GM23248 (cell line): ENCODE measurements around the gene PARD3B. TPM values are rescaled to one million over a fixed set of nuclear protein-coding genes. Genes with fewer than 3 reads are reported as not detected.

ENCODE experiments used
- DNase-seq: peaks from one replicate; pipeline ENCODE4 v3.0.0-alpha.2; 2015
- H2AFZ ChIP-seq: fragments of 200-600 bp; sonication (generic); 2 replicates; pipeline ENCODE4 v1.6.1; 2016; ENCODE audit warnings: antibody characterized with exemption
- H3F3A ChIP-seq: fragments of 200-600 bp; sonication (generic); 2 replicates; pipeline ENCODE4 v1.6.1; 2016; ENCODE audit warnings: mild to moderate bottlenecking, antibody characterized with exemption, mixed run types; ENCODE audit not compliant: insufficient read depth
- H3K27ac ChIP-seq: fragments of 200-600 bp; sonication (generic); 2 replicates; pipeline ENCODE4 v1.5.1; 2016; ENCODE audit warnings: mild to moderate bottlenecking
- H3K27me3 ChIP-seq: fragments of 200-600 bp; sonication (generic); replicated peaks from 2 replicates; pipeline ENCODE4 v1.6.1; 2016; ENCODE audit warnings: mild to moderate bottlenecking; ENCODE audit not compliant: insufficient read depth
- H3K36me3 ChIP-seq: fragments of 200-600 bp; sonication (generic); 2 replicates; pipeline ENCODE4 v1.6.1; 2016; ENCODE audit warnings: low read depth, mild to moderate bottlenecking
- H3K4me1 ChIP-seq: fragments of 200-600 bp; sonication (generic); 2 replicates; pipeline ENCODE4 v1.6.1; 2016; ENCODE audit warnings: mild to moderate bottlenecking; ENCODE audit not compliant: insufficient read depth
- H3K4me2 ChIP-seq: fragments of 200-600 bp; sonication (generic); one replicate; pipeline ENCODE4 v1.6.1; 2016; ENCODE audit warnings: mild to moderate bottlenecking; ENCODE audit not compliant: unreplicated experiment
- H3K4me3 ChIP-seq: fragments of 200-600 bp; sonication (generic); 2 replicates; pipeline ENCODE4 v1.5.1; 2016; ENCODE audit warnings: mild to moderate bottlenecking
- H3K79me2 ChIP-seq: fragments of 200-600 bp; sonication (generic); 2 replicates; pipeline ENCODE4 v1.6.1; 2016; ENCODE audit warnings: mild to moderate bottlenecking; ENCODE audit not compliant: insufficient read depth
- H3K9ac ChIP-seq: fragments of 200-600 bp; sonication (generic); 2 replicates; pipeline ENCODE4 v1.6.1; 2016; ENCODE audit warnings: mild to moderate bottlenecking
- H3K9me2 ChIP-seq: fragments of 200-600 bp; sonication (generic); 2 replicates; pipeline ENCODE4 v1.6.1; 2016; ENCODE audit warnings: mixed run types, mild to moderate bottlenecking, moderate library complexity; ENCODE audit not compliant: insufficient read depth
- H3K9me3 ChIP-seq: fragments of 200-600 bp; sonication (generic); one replicate; pipeline ENCODE4 v1.6.1; 2017; ENCODE audit warnings: low read depth
- H4K20me1 ChIP-seq: fragments of 200-600 bp; sonication (generic); 2 replicates; pipeline ENCODE4 v1.6.0; 2016; ENCODE audit not compliant: insufficient read depth
- EZH2 ChIP-seq: fragments of 200-600 bp; sonication (generic); IDR thresholded peaks from 2 replicates; pipeline ENCODE4 v1.6.1; 2018; ENCODE audit warnings: antibody characterized with exemption, mild to moderate bottlenecking; ENCODE audit not compliant: insufficient read depth, poor library complexity, severe bottlenecking
- EZH2phosphoT487 ChIP-seq: fragments of 200-600 bp; sonication (generic); IDR thresholded peaks from 2 replicates; pipeline ENCODE4 v1.6.1; 2018; ENCODE audit warnings: antibody characterized with exemption, moderate library complexity, mild to moderate bottlenecking, low read depth; ENCODE audit not compliant: insufficient read depth
- WGBS, 2 experiments: methylation state at CpG; one replicate each; pipeline ENCODE4 v1.1.6; 2015 to 2017; ENCODE audit warnings: low lambda C conversion rate in 2 of 2, low coverage in 1 of 2; ENCODE audit errors: missing lambda C conversion rate in 2 of 2; 5-methylcytosine and 5-hydroxymethylcytosine counted together
- in situ Hi-C: fragments of 300-500 bp; cut with MboI; formaldehyde crosslinking; loops from 2 replicates; pipeline ENCODE4 v1.15.0; 2020
- polyA plus RNA-seq: library from polyadenylated mRNA; unstranded; fragments of >200 nt; fragmentation: Nextera tagmentation; extraction: Ambion mirVana; gene quantifications from 2 replicates; pipeline ENCODE4 v1.2.1, GENCODE V29; 2016
- total RNA-seq: library from RNA; depleted of rRNA; stranded (reverse); fragments of >200 nt; shearing (Covaris generic); gene quantifications from 2 replicates; pipeline ENCODE4 v1.2.3, GENCODE V29; 2014

PARD3B gene
- total and polyA plus RNA-seq, 2 experiments from 2014 or later, result 2.5 to 6.9 TPM

GRCh38 chr2:205407984-205408383 is 862.7 kb downstream of the PARD3B start:
- no peak overlapping the region for H2AFZ ChIP-seq
- in situ Hi-C loops, result no loop called here

GRCh38 chr2:205408696-205409095 is 863.4 kb downstream of the PARD3B start:
- H3K79me2 ChIP-seq, result no peaks in the 10 kb centered on the region
- peak; percentile 27 for DNase-seq
- TF ChIP-seq EZH2phosphoT487 (no peak), EZH2 (no peak)
- peaks cover 43% of the 10 kb centered on the region for H3F3A ChIP-seq
- no peaks in the 10 kb centered on the region for H3K9me2 ChIP-seq
- H3K9me3 ChIP-seq, result no peaks in the 10 kb centered on the region
- H3K4me1 ChIP-seq, result peaks cover 44% of the 10 kb centered on the region
- no peak overlapping the region for H3K27ac ChIP-seq
- H2AFZ ChIP-seq, result no peak overlapping the region
- H3K9ac ChIP-seq, result no peak overlapping the region
- no peak overlapping the region for H3K4me3 ChIP-seq
- peak overlapping the region; percentile 39 for H3K4me2 ChIP-seq
- peaks cover 3% of the 10 kb centered on the region; the same call in 1 of the 2 replicates for H4K20me1 ChIP-seq
- in situ Hi-C loops, result no loop called here
- no peaks in the 10 kb centered on the region for H3K36me3 ChIP-seq
- H3K27me3 ChIP-seq, result no peaks in the 10 kb centered on the region

More at GRCh38 chr2:205407984-205408383, 862.7 kb downstream of the PARD3B start:
- no peaks in the 10 kb centered on the region for H3K27me3 ChIP-seq
- peak overlapping the region; percentile 27; the same call in 1 of the 2 replicates for H3K4me3 ChIP-seq
- TF ChIP-seq EZH2 (no peak), EZH2phosphoT487 (no peak)
- no peak overlapping the region for H3K9ac ChIP-seq
- H3K4me1 ChIP-seq, result peaks cover 52% of the 10 kb centered on the region
- H3F3A ChIP-seq, result peaks cover 43% of the 10 kb centered on the region
- H3K36me3 ChIP-seq, result no peaks in the 10 kb centered on the region
- peak overlapping the region; percentile 4; the same call in 1 of the 2 replicates for H3K27ac ChIP-seq
- H3K9me2 ChIP-seq, result no peaks in the 10 kb centered on the region
- H3K4me2 ChIP-seq, result peak overlapping the region; percentile 39
- DNase-seq, result peak; percentile 49
- no peaks in the 10 kb centered on the region for H3K9me3 ChIP-seq
- WGBS, 2 experiments, result 6 to 8% methylated on average over 3 of the region's 3 CpGs
- no peaks in the 10 kb centered on the region for H4K20me1 ChIP-seq
- H3K79me2 ChIP-seq, result no peaks in the 10 kb centered on the region

- in situ Hi-C loops, result no loop called here
- no peak for TF ChIP-seq EZH2
- no peak for TF ChIP-seq EZH2phosphoT487
Observed at GRCh38 chr2:205409411-205409810, 864.1 kb downstream of the PARD3B start.

GRCh38 chr2:205411558-205411957 is 866.3 kb downstream of the PARD3B start:
- DNase-seq, result no peak
- H3K4me1 ChIP-seq, result peaks cover 24% of the 10 kb centered on the region
- no peak overlapping the region for H3K27ac ChIP-seq
- no peaks in the 10 kb centered on the region for H3K79me2 ChIP-seq
- H3K4me3 ChIP-seq, result no peak overlapping the region
- no peak for TF ChIP-seq EZH2phosphoT487
- TF ChIP-seq EZH2, result no peak
- no peaks in the 10 kb centered on the region for H3K36me3 ChIP-seq
- H2AFZ ChIP-seq, result no peak overlapping the region
- peaks cover 25% of the 10 kb centered on the region for H3F3A ChIP-seq
- no peak overlapping the region for H3K9ac ChIP-seq
- H3K4me2 ChIP-seq, result no peak overlapping the region
- H3K9me2 ChIP-seq, result no peaks in the 10 kb centered on the region
- 51% methylated on average over 4 of the region's 4 CpGs for WGBS, 2 experiments
- peaks cover 6% of the 10 kb centered on the region; the same call in 1 of the 2 replicates for H4K20me1 ChIP-seq
- in situ Hi-C loops, result no loop called here
- no peaks in the 10 kb centered on the region for H3K27me3 ChIP-seq
- no peaks in the 10 kb centered on the region for H3K9me3 ChIP-seq

More at GRCh38 chr2:205409411-205409810, 864.1 kb downstream of the PARD3B start:
- H3K9ac ChIP-seq, result no peak overlapping the region
- no peak overlapping the region for H2AFZ ChIP-seq
- no peaks in the 10 kb centered on the region for H3K27me3 ChIP-seq
- H3K9me2 ChIP-seq, result no peaks in the 10 kb centered on the region
- H3K9me3 ChIP-seq, result no peaks in the 10 kb centered on the region
- H3K27ac ChIP-seq, result no peak overlapping the region
- DNase-seq, result peak; percentile 12
- H3K4me2 ChIP-seq, result no peak overlapping the region
- no peak overlapping the region for H3K4me3 ChIP-seq
- H3K79me2 ChIP-seq, result no peaks in the 10 kb centered on the region
- no peaks in the 10 kb centered on the region for H3K36me3 ChIP-seq
- peaks cover 43% of the 10 kb centered on the region for H3F3A ChIP-seq
- WGBS, 2 experiments, result 79% methylated on average over 3 of the region's 3 CpGs
- H4K20me1 ChIP-seq, result peaks cover 6% of the 10 kb centered on the region; the same call in 1 of the 2 replicates
- H3K4me1 ChIP-seq, result peaks cover 42% of the 10 kb centered on the region

GRCh38 chr2:205424326-205424725 is 879.1 kb downstream of the PARD3B start:
- Histone ChIP-seq H3K27ac (no peak overlapping the region), H3K27me3 (no peaks in the 10 kb centered on the region), H3K4me3 (no peak overlapping the region), H3K9ac (no peak overlapping the region), H2AFZ (no peak overlapping the region), H3K79me2 (no peaks in the 10 kb centered on the region), H3K4me1 (peaks cover 7% of the 10 kb centered on the region), H3F3A (0 out of 2 replicates have a peak, but pooled peaks cover 4% of the 10 kb centered on the region), H4K20me1 (no peaks in the 10 kb centered on the region), H3K4me2 (no peak overlapping the region), H3K9me2 (no peaks in the 10 kb centered on the region), H3K9me3 (no peaks in the 10 kb centered on the region), H3K36me3 (no peaks in the 10 kb centered on the region)
- no peak for DNase-seq
- TF ChIP-seq EZH2phosphoT487 (no peak), EZH2 (no peak)
- WGBS, 2 experiments, result 79 to 80% methylated on average over 4 of the region's 4 CpGs
- in situ Hi-C loops, result no loop called here
